ENCODE measurements around the gene GNAQ.
"Not testable (repeated sequence)": the region's sequence is repeated elsewhere in the genome, so short reads cannot be mapped to it uniquely, and the experiment has no call there.

The GNAQ gene

DNA sequence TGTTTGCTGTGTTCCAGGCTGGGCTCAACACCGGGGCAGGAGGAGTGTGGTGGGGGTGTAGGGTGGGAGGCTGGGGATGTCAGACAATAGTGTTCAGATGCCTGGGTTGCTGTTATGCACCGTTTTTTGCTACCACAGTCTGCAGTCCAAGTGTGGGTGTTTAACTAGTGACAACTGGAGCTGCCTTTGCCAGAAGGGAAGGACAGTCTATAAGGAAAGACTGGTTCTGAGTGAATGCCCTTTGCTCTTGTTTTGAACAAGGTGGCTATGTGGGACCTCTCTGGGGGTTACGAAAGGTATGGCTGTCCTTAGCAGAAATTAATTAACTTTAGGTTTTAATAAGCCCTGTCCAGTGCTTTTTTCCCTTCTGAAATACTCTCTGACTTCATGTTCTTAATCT lies 265.0 kb downstream of the GNAQ start:
- no peak for DNase-seq (ENCODE audit: low read depth)
- H3K4me3 ChIP-seq (ENCODE audit: low read depth, low read length) = no peak overlapping the region

DNA sequence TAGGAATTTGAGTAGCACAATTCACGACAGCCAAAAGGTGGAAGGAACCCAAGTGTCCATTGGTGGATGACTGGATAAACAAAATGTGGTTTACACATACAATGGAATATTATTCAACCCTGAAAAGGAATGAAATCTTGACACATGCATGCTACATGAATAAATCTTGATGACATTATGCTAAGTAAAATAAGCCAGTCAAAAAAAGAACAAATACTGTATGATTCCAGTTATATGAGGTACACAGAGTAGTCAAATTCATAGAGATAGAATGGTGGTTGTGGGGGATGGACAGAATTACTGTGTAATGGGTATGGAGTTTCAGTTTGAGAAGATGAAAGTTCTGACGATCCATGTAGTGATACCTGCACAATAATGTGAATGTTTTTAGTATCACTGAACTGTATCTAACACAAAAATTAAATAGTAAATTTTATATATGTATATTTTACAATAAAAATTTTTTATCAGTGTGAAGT lies 265.8 kb downstream of the GNAQ start:
- no peak for DNase-seq (ENCODE audit: low read depth)

DNA sequence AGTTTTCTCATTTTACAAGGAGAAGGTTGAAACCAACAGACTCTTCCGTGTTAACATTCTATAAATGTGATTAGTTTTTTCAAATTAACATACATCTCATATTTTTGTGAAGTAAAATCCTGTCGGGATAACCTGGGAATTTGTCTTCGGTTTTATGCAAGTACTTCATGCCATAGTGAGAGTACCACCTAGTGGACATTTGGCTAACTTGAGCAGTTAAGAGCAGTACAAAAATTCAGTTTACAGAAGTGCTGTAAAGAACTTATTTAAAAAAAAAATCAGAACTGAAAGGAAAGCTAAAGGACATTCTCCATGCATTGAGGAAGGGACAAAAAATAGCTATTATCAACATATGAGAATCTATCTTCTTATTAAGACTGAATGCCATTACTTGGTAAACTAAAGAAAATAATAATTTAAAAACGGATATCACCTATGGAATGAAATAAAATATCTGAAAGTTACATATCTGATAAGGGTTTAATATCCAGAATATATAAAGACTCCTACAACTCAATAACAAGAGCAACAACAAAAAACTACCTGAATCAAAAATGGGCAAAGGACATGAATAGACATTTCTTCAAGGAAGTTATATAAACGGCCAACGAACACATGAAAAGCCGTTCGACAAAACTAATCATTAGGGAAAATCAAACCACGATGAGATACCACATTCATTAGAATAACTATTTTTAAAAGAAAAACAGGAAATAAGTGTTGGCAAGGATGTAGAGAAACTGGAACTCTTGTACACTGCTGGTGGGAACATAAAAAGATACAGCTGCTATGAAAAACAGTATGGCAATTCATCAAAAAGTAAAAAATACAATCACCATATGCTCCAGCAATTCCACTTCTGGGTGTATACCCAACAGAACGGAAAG lies 266.5 kb downstream of the GNAQ start:
- no peak overlapping the region for H3K4me3 ChIP-seq (ENCODE audit: low read depth, low read length)
- DNase-seq (ENCODE audit: low read depth) = peak; percentile 29

More for the DNA sequence above, 265.8 kb downstream of the GNAQ start:
- no peak overlapping the region for H3K4me3 ChIP-seq (ENCODE audit: low read depth, low read length)

- H3K4me3 ChIP-seq (ENCODE audit: low read depth, low read length) = no peak overlapping the region
- no peak for DNase-seq (ENCODE audit: low read depth)
Measured at GRCh38 chr9:77763566-77763965, 268.0 kb downstream of the GNAQ start.

- not testable (repeated sequence) for H3K4me3 ChIP-seq (ENCODE audit: low read depth, low read length); DNase-seq (ENCODE audit: low read depth)
Measured at GRCh38 chr9:77760919-77761318, 270.7 kb downstream of the GNAQ start.

- DNase-seq (ENCODE audit: low read depth) = no peak
- H3K4me3 ChIP-seq (ENCODE audit: low read depth, low read length) = no peak overlapping the region
Measured at GRCh38 chr9:77759391-77759790, 272.2 kb downstream of the GNAQ start.

- no peak for DNase-seq (ENCODE audit: low read depth)
- no peak overlapping the region for H3K4me3 ChIP-seq (ENCODE audit: low read depth, low read length)
Measured at GRCh38 chr9:77756449-77756848, 275.2 kb downstream of the GNAQ start.

GRCh38 chr9:77753180-77753579 lies 278.4 kb downstream of the GNAQ start:
- no peak overlapping the region for H3K4me3 ChIP-seq (ENCODE audit: low read depth, low read length)
- DNase-seq (ENCODE audit: low read depth) = no peak

DNA sequence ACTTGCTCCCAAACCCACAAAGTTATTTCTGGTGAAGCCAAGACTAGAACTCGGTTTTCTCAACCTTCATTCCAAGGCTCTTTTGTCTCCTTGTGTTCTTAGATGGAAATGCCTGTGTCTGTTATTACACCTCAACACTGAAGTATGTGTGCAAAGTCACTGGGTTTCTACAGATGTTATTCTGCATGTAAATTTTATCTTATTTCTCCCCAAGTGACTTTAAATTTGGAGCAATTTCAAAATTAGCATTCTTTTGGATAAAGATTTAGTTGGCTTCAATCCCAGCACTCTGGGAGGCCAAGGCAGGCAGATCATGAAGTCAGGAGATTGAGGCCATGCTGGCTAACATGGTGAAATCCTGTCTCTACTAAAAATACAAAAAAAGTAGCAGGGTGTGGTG lies 279.1 kb downstream of the GNAQ start:
- peak; percentile 88 for DNase-seq (ENCODE audit: low read depth)
- no peak overlapping the region for H3K4me3 ChIP-seq (ENCODE audit: low read depth, low read length)

GRCh38 chr9:77751341-77752091 lies 280.1 kb downstream of the GNAQ start:
- DNase-seq (ENCODE audit: low read depth) = peak; percentile 32
- H3K4me3 ChIP-seq (ENCODE audit: low read depth, low read length) = no peak overlapping the region

DNA sequence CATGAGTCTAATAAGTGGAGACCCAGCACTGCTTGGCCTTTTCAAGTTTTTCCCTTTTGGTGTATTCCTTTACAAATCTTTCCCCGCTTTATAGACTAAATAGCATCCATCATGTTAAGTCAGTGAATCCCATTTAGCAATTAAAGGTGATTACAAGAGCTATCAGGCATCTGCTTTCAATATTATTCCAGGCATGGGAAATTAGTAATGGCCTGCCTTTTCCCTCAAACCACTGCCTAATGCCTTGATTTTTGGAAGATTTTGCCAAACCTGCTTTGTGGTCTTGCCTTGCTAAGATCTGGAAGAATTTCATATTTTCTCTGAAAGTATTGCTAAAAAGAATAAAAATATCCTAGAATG lies 280.6 kb downstream of the GNAQ start:
- DNase-seq (ENCODE audit: low read depth) = no peak
- H3K4me3 ChIP-seq (ENCODE audit: low read depth, low read length) = no peak overlapping the region

GRCh38 chr9:77750284-77750683 lies 281.3 kb downstream of the GNAQ start:
- H3K4me3 ChIP-seq (ENCODE audit: low read depth, low read length) = no peak overlapping the region
- DNase-seq (ENCODE audit: low read depth) = no peak

- H3K4me3 ChIP-seq (ENCODE audit: low read depth, low read length) = no peak overlapping the region
- DNase-seq (ENCODE audit: low read depth) = no peak
Measured at GRCh38 chr9:77748214-77748772, 283.3 kb downstream of the GNAQ start.

- DNase-seq (ENCODE audit: low read depth) = no peak
- H3K4me3 ChIP-seq (ENCODE audit: low read depth, low read length) = no peak overlapping the region
Measured at GRCh38 chr9:77747163-77747562, 284.4 kb downstream of the GNAQ start.

DNA sequence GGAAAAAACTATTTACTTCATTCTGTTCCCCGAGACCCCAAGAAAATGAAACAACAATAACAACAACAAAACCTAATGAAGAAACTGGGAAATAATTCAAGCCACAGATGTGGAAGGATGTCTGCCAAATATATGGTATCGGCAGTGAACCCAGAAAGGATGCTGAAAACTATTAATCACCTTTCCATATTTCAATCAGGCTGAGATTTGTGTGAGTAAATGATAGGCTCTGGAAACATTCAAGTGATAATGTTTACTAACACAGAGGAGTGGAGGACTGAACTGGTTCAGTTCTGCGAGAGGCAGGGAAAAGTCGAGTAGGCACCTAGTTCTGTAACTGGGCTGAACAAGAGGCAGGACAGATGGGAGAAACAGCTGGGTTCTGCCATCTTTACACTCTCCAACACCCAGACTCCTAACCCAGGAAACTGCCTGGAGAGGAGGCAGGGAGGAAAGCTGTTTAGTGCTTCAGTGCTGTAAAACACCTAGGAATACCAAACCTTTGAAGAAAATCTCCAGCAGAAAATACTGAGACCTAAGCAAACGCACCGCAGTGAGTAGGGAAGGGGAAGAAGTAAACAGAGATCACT lies 286.7 kb downstream of the GNAQ start:
- no peak for DNase-seq (ENCODE audit: low read depth)
- H3K4me3 ChIP-seq (ENCODE audit: low read depth, low read length) = no peak overlapping the region

- DNase-seq (ENCODE audit: low read depth) = no peak
- no peak overlapping the region for H3K4me3 ChIP-seq (ENCODE audit: low read depth, low read length)
Measured at GRCh38 chr9:77743386-77743785, 288.2 kb downstream of the GNAQ start.

- H3K4me3 ChIP-seq (ENCODE audit: low read depth, low read length) = no peak overlapping the region
- no peak for DNase-seq (ENCODE audit: low read depth)
Measured at GRCh38 chr9:77738932-77739331, 292.7 kb downstream of the GNAQ start.

DNA sequence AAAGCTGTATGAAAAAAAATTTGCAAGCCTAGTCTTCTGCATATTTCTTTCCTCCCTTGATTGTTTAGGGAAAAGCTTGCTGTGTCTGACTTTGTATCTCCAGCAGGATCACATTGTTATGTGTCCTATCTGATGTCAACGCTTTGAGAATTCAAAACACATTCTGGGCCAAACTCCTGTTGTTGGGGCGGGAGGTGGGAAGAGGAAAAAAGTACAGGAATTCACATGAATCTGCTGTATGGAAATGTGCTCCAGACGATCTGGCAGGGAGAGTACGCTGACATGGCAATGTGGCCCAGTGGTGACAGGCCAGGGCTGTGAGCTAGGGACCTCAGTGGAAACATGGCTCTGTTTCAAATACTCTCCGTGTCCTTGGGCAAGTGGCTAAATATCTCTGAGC lies 296.1 kb downstream of the GNAQ start:
- H3K4me3 ChIP-seq (ENCODE audit: low read depth, low read length) = no peak overlapping the region
- peak; percentile 22 for DNase-seq (ENCODE audit: low read depth)

GRCh38 chr9:77731930-77732329 lies 299.7 kb downstream of the GNAQ start:
- no peak overlapping the region for H3K4me3 ChIP-seq (ENCODE audit: low read depth, low read length)
- DNase-seq (ENCODE audit: low read depth) = peak; percentile 39

Measured in skeletal muscle cell (primary cell).